ENCODE measurements around the gene POR. TPM values are rescaled to one million over a fixed set of nuclear protein-coding genes. Genes with fewer than 3 reads are reported as not detected.

Gene POR
- total and polyA plus RNA-seq, 11 donors: 38.3 to 202 (median 80.0) TPM

GRCh38 chr7:75966190-75966961, 51.4 kb downstream of the POR start:
- Histone ChIP-seq H3K4me3 (peak overlapping the region in 5 of 12 donors; percentile 7 to 20 (median 18)), H3K27ac (peak overlapping the region; percentile 74 to 93 (median 83)), H3K9me3 (no peaks in the 10 kb centered on the region), H3K27me3 (no peaks in the 10 kb centered on the region), H3K4me1 (peaks cover 14 to 83% (median 70%) of the 10 kb centered on the region in 12 donors), H3K36me3 (peaks cover 0 to 17% (median 0%) of the 10 kb centered on the region in 9 donors)
- peak in 4 of 5 donors; percentile 66 to 77 (median 74) for DNase-seq
- no peak for TF ChIP-seq CTCF (IDR thresholded peaks at IDR 0.05)
- no peak for TF ChIP-seq POLR2A (IDR thresholded peaks at IDR 0.05)
- ATAC-seq: peak; percentile 59 to 64 (median 61)
- intact Hi-C loops (cut with DNase I): loop anchor here in 7 of 10 donors (2.0 to 10.0 kb wide), 6 partner anchors 46 to 92 kb away; partner anchors contain the start of genes POR (in 5 of the 7) and RHBDD2 (in 2 of the 7)
- WGBS, 4 donors: 49 to 77% (median 69%) methylated on average over 26 of the region's 26 CpGs

GRCh38 chr7:75967055-75967454, 52.1 kb downstream of the POR start:
- Histone ChIP-seq H3K27ac (peak overlapping the region; percentile 74 to 92 (median 83)), H3K36me3 (peaks cover 0 to 11% (median 0%) of the 10 kb centered on the region in 9 donors), H3K4me3 (no peak overlapping the region), H3K27me3 (no peaks in the 10 kb centered on the region), H3K4me1 (peaks cover 14 to 83% (median 72%) of the 10 kb centered on the region in 12 donors), H3K9me3 (no peaks in the 10 kb centered on the region)
- TF ChIP-seq CTCF (IDR thresholded peaks at IDR 0.05) (no peak), POLR2A (IDR thresholded peaks at IDR 0.05) (no peak)
- no peak for ATAC-seq
- intact Hi-C loops (cut with DNase I): loop anchor here in 7 of 10 donors (2.0 to 10.0 kb wide), 6 partner anchors 45 to 92 kb away; partner anchors contain the start of genes POR (in 5 of the 7) and RHBDD2 (in 2 of the 7)
- DNase-seq: peak in 1 of 5 donors; percentile 26
- 82 to 88% (median 88%) methylated on average over 11 of the region's 11 CpGs for WGBS, 4 donors

- no peak for TF ChIP-seq CTCF (IDR thresholded peaks at IDR 0.05)
- no peak for TF ChIP-seq POLR2A (IDR thresholded peaks at IDR 0.05)
- Histone ChIP-seq H3K27me3 (no peaks in the 10 kb centered on the region), H3K4me3 (peak overlapping the region in 8 of 12 donors; percentile 10 to 32 (median 26)), H3K9me3 (no peaks in the 10 kb centered on the region), H3K4me1 (peaks cover 14 to 83% (median 72%) of the 10 kb centered on the region in 12 donors), H3K27ac (peak overlapping the region; percentile 74 to 92 (median 83)), H3K36me3 (peaks cover 0 to 16% (median 0%) of the 10 kb centered on the region in 9 donors)
- ATAC-seq: peak in 2 of 4 donors; percentile 15 to 41
- 32 to 52% (median 41%) methylated on average over 8 to 13 of the region's 13 CpGs for WGBS, 4 donors
- peak in 3 of 5 donors; percentile 56 to 70 (median 62) for DNase-seq
- intact Hi-C loops (cut with DNase I): loop anchor here in 7 of 10 donors (2.0 to 10.0 kb wide), 6 partner anchors 45 to 93 kb away; partner anchors contain the start of genes POR (in 5 of the 7) and RHBDD2 (in 2 of the 7)
These were observed 52.6 kb downstream of the POR start for GRCh38 chr7:75967487-75967997.

Data from heart left ventricle (tissue), 16 donors.